GM04504 (cell line): Measurements from ENCODE around the gene CLEC1A.
A peak's percentile ranks its signal among the peaks of the same experiment; 100 is the strongest.
"Not testable (repeated sequence)": the region's sequence is repeated elsewhere in the genome, so short reads cannot be mapped to it uniquely, and the experiment has no call there.

Experiments
- DNase-seq: peaks from one replicate; pipeline ENCODE4 v3.0.0-alpha.2; 2012; ENCODE audit warnings: low read depth

CLEC1A gene

DNA sequence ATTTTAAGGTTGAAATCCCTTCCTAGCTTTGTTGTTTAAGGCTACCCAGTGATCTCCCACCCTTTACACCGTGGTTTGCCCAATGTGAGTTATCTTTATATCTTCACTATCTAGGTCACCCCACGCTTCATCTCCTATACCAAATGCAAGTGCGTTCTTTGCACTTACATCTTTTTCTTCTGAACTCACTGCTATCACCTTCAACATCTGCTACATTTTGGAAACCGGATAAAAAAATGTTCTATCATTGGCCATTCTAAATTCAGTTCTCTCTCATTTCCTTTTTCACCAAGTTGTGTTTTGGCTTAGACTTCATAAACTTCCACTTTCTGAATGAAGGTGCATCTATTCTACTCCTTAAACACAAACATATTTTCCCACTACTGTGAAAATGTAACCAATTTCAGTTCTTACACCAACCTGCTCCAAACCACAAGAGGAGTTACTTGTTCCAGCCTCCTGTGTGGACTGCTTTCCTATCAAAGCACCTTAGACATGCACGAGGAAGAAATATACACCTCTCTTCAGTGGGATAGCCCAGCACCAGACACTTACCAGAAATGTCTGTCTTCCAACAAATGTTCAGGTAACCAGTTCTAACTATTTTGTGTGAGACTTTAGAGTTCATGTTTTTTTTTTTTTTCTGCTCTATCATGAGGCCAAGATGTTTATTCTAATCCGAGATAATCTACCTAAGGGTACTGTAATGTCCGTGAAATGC lies 46.4 kb downstream of the CLEC1A start:
- DNase-seq, result no peak

DNA sequence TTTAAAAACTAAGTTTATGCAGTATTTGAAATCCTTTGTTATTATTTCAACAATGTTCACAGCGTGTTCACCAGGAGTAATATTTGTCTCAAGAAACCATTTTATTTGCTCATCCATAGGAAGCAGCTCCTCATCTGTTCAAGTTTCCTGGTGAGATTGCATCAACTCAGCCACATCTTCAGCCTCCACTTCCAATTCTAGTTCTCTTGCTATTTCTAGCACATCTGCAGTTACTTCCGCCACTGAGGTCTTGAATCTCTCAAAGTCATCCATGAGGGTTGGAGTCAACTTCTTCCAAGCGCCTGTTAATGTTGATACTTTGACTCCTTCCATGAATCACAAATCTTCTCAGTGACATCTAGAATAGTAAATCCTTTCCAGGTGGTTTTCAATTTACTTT lies 50.3 kb downstream of the CLEC1A start:
- no peak for DNase-seq

DNA sequence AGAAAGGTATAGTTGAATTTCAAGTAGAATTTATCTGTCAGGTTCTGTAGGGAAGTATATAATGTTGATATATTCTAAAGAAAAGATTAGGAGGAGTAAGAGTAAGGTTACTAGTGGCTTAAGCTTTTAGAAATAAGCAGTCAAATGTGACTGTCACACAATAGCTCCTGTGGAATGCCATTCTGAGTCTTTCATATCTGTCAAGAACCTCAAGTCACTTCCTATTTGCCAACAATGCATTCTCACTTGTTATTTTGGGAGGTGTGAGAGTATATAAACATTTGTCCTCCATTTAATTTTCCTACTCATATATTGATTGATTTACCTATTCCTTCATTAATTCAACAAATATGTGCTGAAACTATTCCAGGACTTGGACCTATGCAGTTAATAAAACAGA lies 56.6 kb downstream of the CLEC1A start:
- no peak for DNase-seq

DNA sequence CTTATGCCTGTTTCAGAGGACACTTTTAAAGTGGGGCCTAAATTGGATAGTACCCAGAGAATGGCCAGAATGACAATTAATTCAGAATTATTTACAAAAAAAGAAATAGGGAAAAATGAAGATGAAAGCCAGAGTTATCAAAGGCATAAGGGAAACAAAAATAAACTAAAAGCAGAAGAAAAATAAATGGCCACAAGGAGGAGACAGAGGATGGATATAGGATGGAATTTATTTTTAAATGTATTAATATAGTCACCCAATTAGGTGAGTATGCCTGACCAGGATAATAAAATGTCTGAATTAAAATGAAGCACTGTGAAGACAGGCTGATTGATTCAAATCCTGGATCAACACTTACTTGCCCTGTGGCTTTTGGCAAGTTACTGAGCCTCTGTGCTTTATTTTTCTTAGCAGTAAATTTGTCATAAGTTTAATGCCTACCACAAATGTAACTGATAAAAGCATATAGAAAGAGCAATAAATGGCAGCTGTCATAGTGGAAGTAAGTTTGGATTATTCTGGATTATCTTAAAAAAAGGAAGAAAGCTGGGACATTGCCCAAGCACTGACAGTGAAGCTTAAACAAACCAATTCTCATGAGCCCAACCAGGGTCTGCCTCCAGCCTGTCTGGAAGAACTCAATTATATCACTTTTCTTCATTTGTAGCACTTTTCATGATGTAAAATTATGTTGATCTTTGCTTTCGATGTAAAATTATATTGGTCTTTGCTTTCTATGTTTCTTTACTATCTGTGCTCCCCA lies 64.8 kb downstream of the CLEC1A start:
- DNase-seq, result no peak

DNA sequence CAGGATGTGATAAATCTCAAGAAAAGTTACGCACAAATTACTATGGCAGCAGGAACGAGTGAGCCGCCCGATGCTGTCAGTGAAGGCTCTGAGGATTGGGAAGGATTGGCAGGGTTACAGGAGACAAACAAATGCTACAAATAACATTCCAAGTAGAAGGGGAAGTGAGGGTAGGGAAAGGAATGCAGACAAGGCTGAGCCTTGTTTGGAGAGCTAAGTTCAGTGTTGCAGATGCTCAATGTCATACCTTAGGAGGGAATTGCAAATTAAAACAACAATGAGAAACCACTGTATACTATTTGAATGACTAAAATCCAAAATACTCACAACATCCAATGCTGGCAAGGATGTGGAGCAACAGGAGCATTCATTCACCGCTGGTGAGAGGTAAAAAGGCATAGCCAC lies 67.0 kb downstream of the CLEC1A start:
- peak; percentile 91 for DNase-seq

DNA sequence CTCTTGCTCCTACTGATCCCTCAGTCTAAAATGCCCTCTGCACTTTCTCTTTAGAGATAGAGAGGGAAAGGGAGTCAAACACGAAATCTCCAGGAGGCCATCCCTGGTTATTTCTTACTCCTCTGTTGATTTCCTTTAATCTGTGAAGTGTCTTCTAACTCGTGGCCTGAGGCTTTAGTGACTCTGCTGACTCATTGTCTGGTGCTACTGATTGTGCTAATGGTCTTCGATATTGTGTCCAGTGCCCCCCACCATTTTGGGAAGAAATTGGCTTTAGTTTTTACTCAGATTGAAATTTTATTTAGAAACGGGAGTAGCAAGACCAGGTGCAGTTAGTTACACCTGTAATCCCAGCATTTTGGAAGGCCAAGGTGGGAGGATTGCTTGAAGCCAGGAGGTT lies 67.5 kb downstream of the CLEC1A start:
- no peak for DNase-seq

DNA sequence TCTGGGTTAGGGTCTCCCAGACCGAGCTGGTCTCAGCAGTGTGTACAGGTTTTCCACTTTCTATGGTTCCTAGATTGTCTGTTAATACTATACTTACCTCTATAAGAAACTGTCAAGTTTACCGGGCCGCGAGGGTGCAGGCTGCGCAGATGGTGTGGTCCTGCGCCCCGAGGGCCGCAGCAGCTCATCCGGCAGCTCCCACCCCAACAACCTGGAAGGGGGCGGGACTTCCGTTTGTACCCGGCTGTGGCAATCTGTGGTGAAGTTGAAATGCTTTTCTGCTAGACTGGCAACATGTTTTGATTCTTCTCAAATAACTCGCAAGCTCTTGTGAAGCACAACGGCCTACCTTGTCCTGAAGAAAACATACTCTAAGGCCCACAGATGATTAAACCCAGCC lies 68.3 kb downstream of the CLEC1A start, which contains the start of gene CLEC9A:
Gene CLEC9A, plus strand, starts transcription at position 237 of the 400 bp plus-strand sequence. CDS start 22,006 bp downstream, outside the sequence.
- DNase-seq, result no peak

DNA sequence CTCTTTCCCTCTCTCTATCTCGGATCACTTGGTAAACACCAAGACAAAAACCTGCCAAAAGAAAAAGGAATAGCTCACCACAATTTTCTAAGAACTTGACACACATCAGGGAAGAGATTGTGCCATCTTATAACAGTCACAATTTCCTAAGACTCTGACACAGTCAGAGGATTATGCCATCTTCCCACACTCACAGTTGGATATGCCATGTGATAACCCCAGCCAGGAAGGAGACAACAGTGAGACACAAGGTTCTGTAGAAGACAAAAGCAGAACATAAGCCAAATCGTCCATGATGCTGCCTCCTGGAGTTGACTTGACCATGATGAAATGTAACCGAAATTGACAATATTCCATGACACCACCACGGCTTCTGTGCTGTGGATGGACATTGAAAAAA lies 71.1 kb downstream of the CLEC1A start:
- peak; percentile 43 for DNase-seq

DNA sequence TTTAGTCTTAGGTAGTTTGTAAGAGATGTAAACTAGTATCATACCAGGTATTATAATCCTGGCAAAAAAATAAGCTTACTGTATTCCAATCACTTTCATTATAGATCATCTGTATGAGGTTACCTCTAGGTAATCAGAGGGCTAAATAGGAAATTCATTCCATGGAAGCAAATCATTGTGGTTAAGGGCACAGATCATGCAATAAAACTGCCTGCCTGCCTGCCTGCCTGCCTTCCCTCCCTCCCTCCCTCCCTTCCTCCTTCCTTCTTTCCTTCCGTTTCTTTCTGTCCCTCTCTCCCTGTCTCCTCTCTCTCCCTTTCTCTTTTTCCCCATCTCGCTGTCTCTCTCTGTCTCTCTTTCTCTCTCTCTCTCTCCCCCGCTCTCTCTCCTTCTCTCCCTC lies 71.5 kb downstream of the CLEC1A start:
- DNase-seq, result no peak

DNA sequence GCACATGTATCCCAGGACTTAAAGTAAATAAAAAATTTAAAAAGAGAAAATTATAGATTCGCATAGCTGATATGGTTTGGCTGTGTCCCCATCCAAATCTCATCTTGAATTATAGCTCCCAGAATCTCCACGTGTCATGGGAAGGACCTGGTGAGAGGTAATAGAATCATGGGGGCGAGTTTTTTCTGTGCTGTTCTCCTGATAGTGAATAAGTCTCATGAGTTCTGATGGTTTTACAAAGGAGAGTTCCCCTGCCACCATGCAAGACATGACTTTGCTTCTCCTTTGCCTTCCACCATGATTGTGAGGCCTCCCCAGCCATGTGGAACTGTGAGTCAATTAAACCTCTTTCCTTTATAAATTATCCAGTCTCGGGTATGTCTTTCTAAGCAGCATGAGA lies 72.1 kb downstream of the CLEC1A start:
- DNase-seq, result not testable (repeated sequence)

DNA sequence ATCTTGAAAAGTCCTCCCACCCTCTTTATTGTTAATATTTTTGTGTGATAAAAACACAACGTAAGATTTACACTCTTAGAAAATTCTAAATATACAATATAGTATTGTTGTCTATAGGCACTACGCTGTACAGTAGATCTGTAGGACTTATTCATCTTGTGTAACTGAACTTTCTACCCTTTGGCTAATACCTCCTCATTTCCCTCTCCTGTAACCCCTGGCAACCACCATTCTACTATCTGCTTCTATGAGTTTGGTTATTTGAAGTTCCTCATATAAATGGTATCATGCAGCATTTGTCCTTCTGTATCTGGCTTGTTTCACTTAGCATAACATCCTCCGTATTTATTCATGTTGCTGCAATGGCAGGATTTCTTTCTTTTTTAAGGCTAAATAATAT lies 73.5 kb downstream of the CLEC1A start:
- DNase-seq, result no peak

DNA sequence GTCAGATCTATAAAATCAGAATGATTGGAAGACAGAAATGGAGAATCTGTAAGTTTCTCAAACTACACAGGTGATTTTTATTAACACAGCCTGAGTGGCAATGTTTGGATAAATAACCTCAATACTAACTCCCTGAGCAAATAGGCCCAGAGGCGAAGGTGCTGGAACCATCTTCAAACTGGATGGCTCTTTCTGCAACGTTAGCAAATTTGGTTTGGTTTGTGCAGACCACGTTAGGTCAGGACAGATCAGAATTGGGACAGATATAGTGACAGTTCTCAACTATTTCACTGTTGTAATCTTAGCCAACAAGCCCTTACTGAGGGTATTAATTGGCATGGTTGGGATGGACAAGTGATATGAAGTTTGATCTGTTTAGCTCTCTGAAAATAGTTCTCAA lies 77.4 kb downstream of the CLEC1A start:
- DNase-seq, result no peak
